NCI-H2107 treated with DMSO at 0.1 percent for 48 hours (cell line): ENCODE measurements around the gene EXOC5.

Source experiments
- DNase-seq: peaks from one replicate; lab custom pipeline; 2025; ENCODE audit not compliant: unreplicated experiment; lab: John Stamatoyannopoulos, UW

EXOC5 gene

DNA sequence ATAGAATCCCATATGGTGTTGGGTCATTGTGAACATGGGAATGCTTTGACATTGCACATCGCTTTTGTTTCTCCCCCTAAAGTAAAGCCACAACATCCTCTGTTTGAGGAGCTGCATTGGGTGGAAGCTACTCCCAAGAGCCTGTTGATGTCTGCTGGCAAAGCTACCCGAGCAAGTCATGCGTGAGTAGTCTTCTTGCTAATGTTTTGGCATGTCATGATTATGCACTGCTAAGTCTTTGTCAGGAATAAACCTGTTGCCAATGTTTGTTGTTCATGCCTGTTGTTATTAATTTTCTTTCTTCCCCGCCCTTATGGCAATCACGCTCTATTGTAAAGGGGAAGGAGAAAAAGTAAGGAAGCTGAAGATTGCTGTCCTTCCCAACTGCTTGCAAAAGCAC is 97.3 kb downstream of the EXOC5 start:
- DNase-seq = no peak

DNA sequence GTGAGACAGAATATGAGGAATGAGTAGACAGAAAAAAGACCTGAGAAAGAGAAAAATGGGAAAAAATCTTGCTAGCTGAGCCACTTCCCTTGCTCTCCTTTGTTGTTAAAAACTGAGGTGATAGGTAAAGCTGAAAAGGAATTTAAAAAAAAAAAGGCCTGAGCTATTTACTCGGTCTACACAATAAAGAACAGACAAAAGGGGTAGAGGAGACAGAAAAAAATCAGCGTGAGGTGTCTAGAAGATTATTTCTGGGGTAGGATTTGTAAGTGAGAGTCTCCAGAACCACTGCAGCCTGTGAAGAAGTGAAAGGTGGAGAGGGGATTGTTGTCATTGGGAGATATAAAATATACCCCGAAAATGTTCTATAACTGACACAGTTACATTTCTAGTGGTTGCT is 98.8 kb downstream of the EXOC5 start:
- no peak for DNase-seq

DNA sequence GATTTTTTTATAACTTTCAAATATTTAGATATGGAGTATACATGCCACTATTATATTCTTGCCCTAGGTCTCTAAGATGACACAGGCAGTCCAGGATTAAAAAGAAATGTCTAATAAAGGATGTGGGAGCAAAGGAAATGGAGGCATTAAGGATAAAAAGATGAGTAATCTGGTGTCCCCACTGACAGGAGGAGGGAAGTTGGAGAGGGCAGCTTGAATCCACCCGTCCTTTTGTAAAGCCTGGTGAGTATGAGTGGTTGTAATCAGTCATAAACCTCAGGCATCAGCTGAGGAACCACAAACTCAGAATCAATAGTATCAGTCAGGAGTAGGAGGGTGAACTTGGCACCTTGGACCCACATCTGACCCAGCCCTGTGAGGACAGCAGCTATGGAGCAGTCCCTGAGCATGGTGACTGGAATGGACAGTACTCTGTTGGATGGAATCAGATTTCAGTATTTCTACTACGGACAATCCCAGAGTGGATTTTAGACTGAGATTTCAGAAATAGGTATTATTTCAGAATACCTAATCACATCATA is 100.5 kb downstream of the EXOC5 start:
- no peak for DNase-seq

GRCh38 chr14:57161583-57162234 is 107.0 kb downstream of the EXOC5 start:
- DNase-seq = peak; percentile 37

GRCh38 chr14:57160333-57160732 is 108.4 kb downstream of the EXOC5 start:
- DNase-seq = no peak

- DNase-seq = no peak
Measured at GRCh38 chr14:57153286-57153685, 115.4 kb downstream of the EXOC5 start.
